ENCODE data around the gene MRPL33.
"Not testable (repeated sequence)": the region's sequence is repeated elsewhere in the genome, so short reads cannot be mapped to it uniquely, and the experiment has no call there.

MRPL33 gene

DNA sequence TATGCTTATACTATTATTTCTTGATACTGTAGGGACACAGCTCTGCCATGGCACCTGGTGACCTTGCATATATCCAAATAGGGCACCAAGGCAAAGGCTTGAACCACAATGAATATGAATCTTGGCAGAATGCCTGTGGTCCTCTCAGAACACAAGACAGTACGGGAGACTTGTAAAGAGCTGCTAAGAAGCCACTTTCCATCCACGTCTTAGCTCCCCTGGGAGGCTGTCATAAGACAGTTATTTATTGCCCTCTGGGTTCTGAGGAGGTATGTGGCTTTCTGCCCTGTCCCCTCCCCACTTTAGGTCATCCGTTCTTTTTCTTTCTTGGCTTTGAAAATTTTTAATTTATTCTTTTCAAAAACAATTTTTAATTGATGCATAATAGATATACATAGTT, 29.8 kb upstream of the MRPL33 start:
- DNase-seq (ENCODE audit: low read depth) = no peak

- no peak for DNase-seq (ENCODE audit: low read depth)
These were observed 28.9 kb upstream of the MRPL33 start for GRCh38 chr2:27742571-27742970.

DNA sequence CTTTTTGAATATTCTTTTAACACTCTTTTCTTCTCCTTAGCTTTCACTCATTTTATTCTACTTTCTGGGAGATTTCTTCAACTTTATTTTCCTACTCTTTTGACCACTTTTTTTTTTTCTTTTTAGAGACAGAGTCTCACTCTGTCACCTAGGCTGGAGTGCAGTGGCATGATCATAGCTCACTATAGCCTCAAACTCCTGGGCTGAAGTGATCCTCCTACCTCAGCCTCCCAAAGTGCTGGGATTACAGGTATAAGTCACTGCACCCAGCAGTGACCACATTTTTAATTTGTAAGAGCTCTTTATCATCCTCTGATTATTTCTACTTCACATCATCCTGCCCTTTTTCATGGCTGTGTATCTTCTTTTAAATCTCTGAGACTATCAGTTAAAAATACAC, 26.0 kb upstream of the MRPL33 start:
- not testable (repeated sequence) for DNase-seq (ENCODE audit: low read depth)

- no peak for DNase-seq (ENCODE audit: low read depth)
These were observed 25.2 kb upstream of the MRPL33 start for GRCh38 chr2:27746325-27746724.

- DNase-seq (ENCODE audit: low read depth) = no peak
These were observed 23.6 kb upstream of the MRPL33 start for GRCh38 chr2:27747827-27748352.

DNA sequence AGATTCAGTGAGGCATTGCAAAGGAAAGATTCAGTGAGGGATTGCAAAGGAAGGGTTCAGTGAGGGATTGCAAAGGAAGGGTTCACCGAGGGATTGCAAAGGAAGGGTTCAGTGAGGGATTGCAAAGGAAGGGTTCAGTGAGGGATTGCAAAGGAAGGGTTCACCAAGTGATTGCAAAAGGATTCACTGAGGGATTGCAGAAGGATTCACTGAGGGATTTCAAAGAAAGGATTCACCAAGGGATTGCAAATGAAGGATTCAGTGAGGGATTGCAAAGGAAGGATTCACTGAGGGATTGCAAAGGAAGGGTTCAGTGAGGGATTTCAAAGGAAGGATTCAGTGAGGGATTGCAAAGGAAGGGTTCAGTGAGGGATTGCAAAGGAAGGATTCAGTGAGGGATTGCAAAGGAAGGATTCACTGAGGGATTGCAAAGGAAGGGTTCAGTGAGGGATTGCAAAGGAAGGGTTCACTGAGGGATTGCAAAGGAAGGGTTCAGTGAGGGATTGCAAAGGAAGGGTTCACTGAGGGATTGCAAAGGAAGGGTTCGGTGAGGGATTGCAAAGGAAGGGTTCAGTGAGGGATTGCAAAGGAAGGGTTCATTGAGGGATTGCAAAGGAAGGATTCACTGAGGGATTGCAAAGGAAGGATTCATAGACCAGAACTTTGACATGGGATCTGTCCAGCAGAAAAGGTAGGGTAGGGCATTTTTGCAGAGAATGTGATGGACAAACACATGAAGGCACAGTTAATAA, 22.5 kb upstream of the MRPL33 start:
- not testable (repeated sequence) for DNase-seq (ENCODE audit: low read depth)

DNA sequence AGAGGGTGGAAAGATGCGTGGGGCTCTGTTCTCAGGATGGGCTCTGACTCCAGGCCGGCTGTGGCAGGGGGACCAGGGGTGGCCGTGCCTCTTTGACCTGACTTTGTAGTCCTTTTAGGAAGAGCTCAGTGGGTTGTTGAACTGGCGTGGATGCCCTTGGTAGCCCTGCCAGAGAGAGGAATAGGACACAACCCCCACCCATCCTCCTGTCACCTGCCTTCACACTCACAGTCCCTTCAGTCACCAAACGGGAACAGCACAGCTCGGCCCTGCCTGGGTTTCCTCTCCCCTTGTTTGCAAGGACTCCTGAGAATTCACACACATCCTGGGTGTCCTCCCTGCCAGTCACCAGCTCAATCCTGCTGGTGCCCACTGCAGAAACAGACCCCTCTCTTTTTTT, 20.1 kb upstream of the MRPL33 start:
- no peak for DNase-seq (ENCODE audit: low read depth)

- no peak for DNase-seq (ENCODE audit: low read depth)
These were observed 18.8 kb upstream of the MRPL33 start for GRCh38 chr2:27752551-27753237.

DNA sequence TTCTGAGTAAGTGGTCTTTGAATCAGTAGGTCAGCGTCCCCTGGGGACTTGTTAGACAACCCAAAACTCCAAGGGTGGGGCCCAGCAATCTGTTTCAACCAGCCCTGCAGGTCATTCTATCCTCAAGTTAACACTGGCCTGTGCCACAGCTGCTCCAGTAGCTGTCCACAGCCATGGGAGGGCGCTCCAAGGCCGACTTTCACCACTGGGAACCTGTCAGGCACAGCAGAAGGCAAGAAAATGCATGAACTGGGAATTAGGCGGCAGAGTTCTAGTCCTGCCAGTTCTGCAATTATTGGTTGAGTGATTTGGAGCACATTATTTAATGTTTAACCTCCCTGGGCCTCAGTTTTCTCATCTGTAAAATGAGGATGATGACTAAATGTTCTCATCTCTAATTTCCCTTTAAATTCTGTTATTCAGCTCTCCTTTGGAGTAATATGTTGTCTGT, 17.4 kb upstream of the MRPL33 start:
- DNase-seq (ENCODE audit: low read depth) = peak; percentile 80

DNA sequence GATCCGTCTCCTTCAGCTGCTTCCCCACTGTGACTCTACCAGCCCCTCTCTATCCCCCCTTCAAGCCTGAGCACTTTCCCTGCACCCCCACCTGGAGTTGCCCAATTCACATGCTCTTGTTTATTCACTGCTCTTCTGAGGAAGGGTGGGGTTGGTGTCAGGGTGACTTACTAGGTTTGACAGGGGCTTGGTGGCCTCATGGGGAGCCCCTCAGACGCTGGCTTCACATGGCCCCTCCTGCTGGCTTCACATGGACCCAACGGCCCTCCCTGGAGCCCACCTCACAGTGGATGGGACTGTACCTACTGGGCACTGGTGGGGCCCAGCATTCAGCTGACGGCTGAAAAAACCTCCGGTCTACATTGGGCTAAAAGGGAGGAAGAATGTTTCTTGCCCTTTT, 16.7 kb upstream of the MRPL33 start:
- DNase-seq (ENCODE audit: low read depth) = no peak

- DNase-seq (ENCODE audit: low read depth) = no peak
These were observed 15.4 kb upstream of the MRPL33 start for GRCh38 chr2:27756091-27756490.

GRCh38 chr2:27756544-27757498, 14.7 kb upstream of the MRPL33 start:
- no peak for DNase-seq (ENCODE audit: low read depth)

GRCh38 chr2:27762951-27763906, 8.3 kb upstream of the MRPL33 start:
- DNase-seq (ENCODE audit: low read depth) = no peak

- DNase-seq (ENCODE audit: low read depth) = no peak
These were observed 7.6 kb upstream of the MRPL33 start for GRCh38 chr2:27763907-27764267.

DNA sequence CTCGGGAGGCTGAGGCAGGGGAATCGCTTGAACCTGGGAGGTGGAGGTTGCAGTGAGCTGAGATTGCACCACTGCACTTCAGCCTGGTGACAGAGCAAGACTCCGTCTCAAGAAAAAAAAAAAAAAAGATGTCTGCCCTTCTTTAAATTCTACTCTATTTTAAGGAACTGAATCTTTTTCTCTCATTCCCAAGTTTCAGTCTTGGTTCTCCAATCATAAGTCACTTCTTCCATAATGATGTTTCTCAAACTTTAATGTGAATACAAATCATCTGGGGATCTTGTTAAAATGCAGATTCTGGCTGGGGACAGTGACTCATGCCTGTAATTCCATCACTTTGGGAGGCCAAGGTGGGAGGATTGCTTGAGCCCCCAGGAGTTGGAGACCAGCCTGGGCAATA, 7.0 kb upstream of the MRPL33 start:
- not testable (repeated sequence) for DNase-seq (ENCODE audit: low read depth)

DNA sequence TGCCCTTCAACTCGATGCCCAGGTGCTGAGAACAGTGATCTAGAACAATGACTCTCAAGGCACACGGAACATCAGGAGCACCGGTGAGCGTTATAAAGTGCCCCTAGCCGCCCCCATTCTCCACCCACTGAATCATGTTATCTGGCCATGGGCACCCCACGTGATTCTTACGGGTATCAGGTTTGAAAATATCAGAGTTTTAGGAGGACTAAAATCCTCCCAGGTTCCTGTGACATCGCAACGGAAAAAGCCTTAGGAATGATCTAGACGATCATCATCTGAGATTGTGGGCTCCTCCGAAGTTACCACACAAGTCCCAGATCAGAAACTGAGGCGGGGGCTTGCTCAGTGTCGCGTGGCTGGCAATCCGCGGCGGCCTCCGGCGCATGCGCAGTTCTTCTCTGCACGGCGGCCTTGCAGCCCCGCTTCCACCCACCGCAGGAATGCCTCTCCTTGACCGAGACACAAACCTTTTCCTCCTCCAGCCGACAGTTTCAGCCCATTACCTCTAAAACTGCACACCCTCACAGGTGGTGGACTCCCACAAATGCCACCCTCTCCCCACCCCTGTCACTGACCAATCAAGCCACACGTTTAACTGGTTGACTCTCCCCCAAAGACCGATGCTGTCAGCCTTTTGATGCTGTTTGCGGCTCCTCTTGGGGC, 5.8 kb upstream of the MRPL33 start:
- no peak for DNase-seq (ENCODE audit: low read depth)

DNA sequence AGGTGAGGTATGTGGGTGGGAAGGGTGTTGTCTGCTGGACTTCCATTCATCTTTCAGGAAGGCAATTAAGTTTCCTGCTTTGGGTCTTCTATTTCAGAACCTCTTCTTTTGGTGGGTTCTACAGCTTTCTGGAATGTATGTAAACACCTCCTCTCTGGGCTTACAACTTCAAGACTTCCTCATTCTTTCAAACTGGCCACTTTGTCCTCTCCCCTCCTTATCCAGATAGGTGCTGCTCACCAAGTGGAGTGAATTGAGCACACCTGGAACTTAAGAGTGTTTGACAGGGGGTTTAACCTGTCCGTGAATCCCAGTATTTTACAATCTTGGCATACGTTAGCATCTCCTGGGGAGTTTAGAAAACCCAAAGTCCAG, 5.2 kb upstream of the MRPL33 start:
- no peak for DNase-seq (ENCODE audit: low read depth)

- DNase-seq (ENCODE audit: low read depth) = no peak
These were observed 344 bp upstream of the MRPL33 start for GRCh38 chr2:27771202-27771547.

DNA sequence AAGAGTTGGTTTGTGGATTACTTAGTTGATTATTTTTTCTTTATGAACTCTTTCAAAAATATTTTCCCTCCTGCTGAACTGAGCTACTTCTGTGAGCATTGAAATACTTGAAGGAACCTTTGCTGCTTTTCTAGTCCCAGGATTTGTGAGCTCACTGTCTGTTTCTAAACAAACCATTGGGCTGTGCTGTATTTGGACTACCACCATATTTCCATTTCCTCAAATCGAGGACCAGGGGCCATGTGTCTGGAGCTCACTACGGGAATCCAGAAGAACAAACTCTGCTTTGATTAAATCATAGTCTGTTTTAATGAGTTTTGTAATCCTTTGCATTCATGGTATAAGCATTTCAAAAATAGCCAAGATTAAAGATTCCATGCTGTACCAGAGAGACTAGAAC, 1.3 kb downstream of the MRPL33 start:
- DNase-seq (ENCODE audit: low read depth) = peak; percentile 16

DNA sequence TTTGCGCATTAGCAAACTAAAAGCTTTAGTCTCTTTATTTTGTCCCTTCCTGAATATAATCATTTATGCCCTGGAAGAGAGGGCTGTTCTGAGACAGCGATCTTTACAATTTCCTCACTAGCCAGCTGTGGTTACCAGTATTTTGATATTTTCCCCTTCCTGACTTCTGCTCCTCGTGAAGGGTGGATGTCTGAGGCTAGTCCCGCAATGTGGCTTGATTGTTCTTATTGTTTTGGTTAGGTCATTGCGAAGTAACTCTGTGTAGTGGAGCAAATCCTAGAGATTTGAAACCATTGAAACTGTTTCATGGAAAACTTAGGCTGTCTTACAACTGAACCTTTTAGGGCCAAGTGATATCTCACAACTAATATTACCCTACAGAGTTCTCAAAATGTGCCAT, 2.4 kb downstream of the MRPL33 start:
- DNase-seq (ENCODE audit: low read depth) = no peak

- peak; percentile 79 for DNase-seq (ENCODE audit: low read depth)
These were observed 4.6 kb downstream of the MRPL33 start for GRCh38 chr2:27776097-27776496.
